ENCODE data around the gene PDCD4. TPM values are rescaled to one million over a fixed set of nuclear protein-coding genes. Genes with fewer than 3 reads are reported as not detected.

The PDCD4 gene
- total and polyA plus RNA-seq, 9 of the 15 experiments (the other 6 are each of a cell fraction or from before 2014, with no cell fraction given), result 12.9 to 44.1 (median 33.7) TPM

GRCh38 chr10:110871298-110872084, at the start of gene PDCD4 (continued):
- TF ChIP-seq REST (IDR thresholded peaks at IDR 0.05; ENCODE audit: borderline replicate concordance) (0 out of 2 replicates have a peak, but pooled peaks have one; percentile 16), REST (CRISPR knock-in tag; IDR thresholded peaks at IDR 0.05; ENCODE audit: low read depth) (no peak), SMAD2 (IDR thresholded peaks at IDR 0.05; ENCODE audit: low read depth, low read length) (no peak), MGA (IDR thresholded peaks at IDR 0.05) (peak; percentile 48), ZNF347 (CRISPR knock-in tag; IDR thresholded peaks at IDR 0.05; ENCODE audit: low read depth) (no peak), ZNF263 (CRISPR knock-in tag; IDR thresholded peaks at IDR 0.05; ENCODE audit: borderline replicate concordance) (no peak)
